HG03558 (cell line): Measurements from ENCODE around the gene BRD3.
"Not testable (repeated sequence)": the region's sequence is repeated elsewhere in the genome, so short reads cannot be mapped to it uniquely, and the experiment has no call there.

ENCODE experiments used
- ATAC-seq: cut with Tn5 transposase; IDR thresholded peaks from one replicate; pipeline ENCODE4 v1.9.1; 2021; ENCODE audit warnings: moderate number of reproducible peaks; ENCODE audit not compliant: unreplicated experiment; ENCODE audit errors: extremely low read depth

The BRD3 gene

DNA sequence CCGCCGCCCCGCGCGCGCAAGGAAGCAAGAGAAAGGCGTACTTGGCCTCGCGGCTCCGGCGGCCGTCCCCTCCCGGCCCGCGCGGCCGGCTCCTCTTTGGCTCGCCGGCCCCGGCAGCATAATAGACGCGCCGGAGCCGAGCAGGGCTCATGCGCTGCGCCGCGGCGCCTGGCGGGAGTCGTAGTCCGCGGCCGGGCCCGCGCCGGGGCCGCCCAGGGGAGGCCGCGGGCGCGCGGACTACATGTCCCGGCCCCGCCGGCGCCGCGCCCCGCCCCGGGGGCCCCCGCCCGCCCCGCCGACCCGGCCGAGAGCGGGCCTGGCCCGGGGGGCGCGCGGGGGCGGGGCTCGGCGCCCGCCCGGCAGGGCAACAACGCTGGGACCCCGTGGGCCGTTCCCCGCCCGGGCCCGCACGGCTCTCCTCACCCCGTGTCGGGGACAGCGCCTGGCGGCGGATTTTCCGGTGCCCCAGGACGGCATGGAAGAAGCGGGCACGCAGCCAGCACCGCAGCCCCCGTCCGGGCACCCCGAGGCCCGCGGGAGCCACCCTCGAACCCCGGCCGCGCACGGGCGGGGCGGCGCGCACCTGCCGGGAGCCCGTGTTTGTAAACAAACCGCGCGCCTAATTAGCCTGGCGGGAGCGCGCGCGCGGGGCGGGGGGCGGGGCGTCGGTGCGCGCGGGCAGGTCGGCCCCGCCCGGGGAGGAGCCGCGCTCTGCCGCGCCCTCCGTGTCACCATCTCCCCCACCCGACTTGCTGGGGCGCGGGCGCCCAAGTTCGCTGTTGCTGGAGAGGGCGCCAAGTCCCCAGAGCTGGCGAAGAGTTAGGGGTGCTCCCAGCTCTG, at the start of gene BRD3:
Gene BRD3, minus strand, starts transcription at position 123 of the 840 bp plus-strand sequence. CDS start 14,549 bp downstream, outside the sequence.
- peak; percentile 66 for ATAC-seq

DNA sequence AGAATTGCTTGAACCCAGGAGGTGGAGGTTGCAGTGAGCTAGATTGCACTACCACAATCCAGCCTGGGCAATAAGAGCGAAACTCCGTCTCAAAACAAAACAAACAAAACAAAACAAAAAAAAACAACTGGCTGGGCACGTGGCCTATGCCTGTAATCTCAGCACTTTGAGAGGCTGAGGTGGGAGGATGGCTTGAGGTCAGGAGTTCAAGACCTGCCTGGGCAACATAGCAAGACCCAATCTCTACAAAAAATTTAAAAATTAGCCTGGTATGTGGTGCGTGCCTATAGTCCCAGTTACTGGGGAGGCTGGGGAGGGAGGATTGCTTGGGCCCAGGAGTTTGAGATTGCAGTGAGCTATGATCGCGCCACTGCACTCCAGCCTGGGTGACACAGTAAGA, 44.7 kb upstream of the BRD3 start:
- ATAC-seq = no peak

DNA sequence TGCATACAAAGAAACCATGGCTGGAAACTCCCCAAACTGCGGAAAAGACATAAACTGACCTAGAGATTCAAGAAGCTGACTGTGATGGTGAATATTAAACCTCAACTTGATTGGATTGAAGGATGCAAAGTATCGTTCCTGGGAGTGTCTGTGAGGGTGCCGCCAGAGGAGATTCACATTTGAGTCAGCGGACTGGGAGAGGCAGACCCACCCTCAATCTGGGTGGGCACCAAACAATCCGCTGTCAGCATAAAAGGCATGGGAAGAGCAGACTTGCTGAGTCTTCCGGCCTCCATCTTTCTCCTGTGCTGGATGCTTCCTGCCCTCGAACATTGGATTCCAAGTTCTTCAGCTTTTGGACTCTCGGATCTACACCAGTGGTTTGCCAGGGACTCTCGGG, 43.2 kb upstream of the BRD3 start:
- ATAC-seq = no peak

DNA sequence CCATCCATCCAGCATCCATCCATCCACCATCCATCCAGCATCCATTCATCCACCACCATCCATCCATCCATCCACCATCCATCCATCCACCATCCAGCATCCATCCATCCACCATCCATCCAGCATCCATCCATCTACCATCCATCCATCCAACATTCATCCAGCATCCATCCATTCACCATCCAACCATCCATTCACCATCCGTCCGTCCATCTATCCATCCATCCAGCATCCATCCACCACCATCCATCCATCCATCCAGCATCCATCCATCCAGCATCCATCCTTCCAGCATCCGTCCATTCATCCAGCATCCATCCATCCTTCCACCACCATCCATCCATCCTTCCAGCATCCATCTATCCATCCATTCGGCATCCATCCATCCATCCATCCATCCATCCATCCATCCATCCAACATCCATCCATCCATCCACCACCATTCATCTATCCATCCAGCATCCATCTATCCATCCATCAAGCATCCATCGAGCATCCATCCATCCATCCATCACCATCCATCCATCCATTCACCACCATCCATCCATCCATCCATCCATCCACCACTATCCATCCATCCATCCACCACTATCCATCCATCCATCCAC, 35.7 kb upstream of the BRD3 start:
- ATAC-seq = no peak

DNA sequence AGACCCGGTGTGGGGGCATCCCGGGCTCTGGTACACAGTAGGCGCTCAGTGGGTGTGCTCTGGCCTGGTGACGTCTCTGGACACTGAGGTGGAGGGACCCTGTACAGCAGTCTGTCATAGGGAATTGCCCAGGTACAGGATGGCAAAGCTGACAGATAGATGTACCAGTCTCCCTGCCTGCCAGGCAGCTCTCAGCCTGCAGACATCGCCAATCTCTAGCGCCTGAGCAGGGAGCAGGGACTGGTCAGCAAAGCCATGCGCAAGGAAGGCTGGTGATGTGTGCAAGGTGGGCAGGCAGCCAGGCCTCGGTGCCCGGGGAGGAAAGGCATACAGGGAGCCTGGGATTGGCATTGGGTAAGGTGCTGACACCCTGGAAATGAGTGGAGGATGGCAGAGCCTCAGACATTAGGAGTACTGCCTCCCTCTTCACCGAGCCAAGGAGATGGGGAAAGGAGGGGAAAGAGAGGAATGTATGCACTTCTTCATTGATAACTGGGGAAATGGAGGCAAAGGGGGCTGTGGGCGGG, 33.9 kb upstream of the BRD3 start:
- no peak for ATAC-seq

DNA sequence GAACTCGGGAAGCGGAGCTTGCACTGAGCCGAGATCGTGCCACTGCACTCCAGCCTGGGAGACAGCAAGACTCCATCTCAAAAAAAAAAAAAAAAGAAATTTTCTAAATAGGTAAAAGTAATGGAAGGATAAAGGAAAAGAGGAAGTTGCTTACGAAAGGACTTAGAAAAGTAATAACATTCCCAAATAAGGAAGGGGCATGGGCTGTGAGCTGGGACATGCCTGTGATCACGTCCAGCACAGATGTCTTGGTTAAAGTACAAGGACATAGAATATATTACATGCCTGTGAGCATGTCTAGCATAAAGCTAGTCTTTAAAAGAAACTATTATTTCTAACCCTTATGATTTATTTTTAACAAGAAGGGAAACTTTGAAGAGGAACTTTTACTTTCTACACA, 33.3 kb upstream of the BRD3 start:
- ATAC-seq = not testable (repeated sequence)

DNA sequence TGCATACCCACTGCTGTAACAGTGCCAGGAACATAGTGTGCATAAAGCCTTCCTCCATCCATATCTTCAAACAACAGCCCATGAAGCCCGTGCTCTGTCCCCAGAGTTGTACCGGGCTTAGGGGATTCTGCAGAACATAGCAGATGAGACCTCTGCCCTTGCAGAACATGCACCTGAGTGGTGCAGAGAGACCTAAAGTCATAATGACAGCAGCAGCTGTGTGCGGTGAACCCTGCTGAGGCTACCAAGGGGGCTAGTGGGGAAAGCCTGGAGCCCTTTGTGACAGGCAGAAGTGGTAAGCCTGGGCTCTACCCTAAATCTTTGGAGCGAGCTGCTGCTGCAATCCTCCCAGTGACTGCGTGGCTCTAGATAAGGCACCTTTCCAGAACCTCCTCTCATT, 32.2 kb upstream of the BRD3 start:
- no peak for ATAC-seq

DNA sequence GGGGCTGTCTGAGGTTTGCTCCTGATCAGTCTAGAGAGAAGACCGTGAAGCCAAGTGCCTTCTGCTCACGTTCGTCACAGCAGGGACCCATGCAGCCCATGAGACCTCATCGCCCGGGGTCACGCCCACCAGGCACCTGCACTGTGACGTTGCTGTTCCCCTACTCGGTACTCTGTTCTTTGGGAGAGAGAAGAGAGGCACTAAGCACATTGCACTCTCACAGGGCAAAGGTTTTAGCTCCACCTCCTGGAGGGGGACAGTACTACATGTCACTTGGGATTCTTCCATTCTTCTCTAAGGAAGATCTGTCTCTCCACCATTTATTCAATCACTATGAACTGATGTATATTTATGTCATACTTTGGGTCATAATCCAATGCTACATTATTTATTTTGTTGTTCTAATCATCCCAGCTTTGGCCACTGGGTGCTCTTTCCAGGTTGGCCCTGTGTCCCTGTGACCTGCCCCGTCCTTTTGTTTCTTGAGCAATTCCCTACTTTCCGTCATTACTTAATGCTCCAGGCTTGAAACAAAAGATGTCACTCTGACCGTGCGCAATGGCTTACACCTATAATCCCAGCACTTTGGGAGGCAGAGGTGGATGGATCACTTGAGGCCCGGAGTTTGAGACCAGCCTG, 31.4 kb upstream of the BRD3 start:
- no peak for ATAC-seq

DNA sequence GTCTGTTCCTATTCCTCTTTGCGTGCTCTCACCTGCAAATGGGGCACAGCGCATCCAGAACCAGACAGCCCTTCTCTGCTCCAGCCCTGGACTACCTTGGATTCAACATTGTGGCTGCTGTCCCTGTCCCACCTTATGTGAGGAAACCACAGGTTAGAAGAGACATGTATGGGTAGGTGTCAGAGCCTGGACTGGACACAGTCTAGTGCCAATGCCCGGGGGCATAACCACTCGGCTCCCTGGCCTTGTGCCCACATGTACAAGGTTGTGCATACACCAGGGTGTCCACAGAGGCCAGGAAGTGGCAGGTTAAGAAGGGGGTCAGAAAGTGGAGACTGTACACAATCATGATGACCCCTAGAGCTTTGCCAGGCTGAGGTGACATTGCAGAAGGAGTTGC, 22.1 kb upstream of the BRD3 start:
- no peak for ATAC-seq

DNA sequence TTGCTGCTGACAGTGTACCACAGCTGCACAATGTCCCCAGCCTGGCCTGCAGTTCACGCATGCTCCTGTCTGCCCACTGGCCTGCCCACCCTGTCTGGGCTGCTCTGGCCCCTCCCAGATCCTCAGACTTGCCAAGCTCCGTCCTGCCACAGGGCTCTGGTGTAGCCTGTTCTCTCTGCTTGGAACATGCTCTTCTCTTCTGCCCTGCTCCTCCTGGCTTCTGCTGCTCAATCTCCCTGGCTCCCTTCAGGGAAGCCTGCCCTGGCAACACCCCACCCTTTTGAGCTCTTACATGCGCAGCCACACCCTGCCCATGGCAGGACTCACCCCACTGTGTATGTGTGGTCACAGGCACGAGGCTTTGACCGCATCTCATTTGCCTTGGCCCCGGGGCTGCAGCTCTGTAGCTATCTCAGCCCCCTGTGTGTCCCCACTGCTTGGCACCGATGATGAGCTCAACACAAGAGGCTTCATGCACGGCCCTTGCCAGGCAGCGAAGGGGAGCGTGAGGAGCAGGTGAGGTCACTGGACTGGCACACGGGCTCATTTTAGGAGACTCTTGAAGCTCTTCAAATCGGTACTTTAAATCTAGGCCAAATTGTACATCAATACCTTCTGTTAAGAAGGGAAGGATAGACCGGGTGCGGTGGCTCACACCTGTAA, 20.4 kb upstream of the BRD3 start:
- ATAC-seq = no peak

DNA sequence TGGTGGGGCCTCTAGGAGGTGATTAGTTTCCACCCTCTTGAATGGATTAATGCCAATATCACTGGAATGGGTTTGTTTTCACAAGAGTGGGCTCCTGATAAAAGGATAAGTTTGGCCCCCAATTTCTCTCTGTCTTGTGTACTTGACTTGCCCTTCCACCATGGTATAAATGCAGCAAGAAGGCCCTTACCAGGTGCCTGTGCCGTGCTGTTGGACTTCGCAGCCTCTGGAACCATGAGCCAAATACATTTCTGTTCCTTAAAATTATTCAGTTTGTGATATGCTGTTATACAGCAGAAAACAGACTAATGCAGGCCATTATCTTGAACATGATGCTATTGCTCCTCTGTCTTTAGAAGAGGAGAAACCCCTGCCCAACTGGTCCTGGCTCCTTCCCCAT, 17.8 kb upstream of the BRD3 start:
- no peak for ATAC-seq

DNA sequence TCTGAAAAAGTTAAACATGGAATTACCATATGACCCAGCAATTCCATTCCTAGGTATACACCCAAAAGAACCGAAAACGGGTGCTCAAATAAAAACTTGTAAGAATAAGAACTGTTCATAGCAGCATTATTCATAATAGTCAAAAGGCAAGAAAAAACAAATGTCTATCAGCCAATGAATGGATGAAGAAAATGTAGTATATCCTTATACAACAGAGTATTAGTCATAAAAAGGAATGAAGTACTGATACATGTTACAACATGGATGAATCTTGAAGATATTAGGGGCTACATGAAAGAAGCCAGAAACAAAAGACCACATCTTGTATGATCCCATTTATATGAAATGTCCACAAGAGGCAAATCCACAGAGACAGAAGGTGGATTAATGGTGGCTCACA, 15.6 kb upstream of the BRD3 start:
- ATAC-seq = no peak

DNA sequence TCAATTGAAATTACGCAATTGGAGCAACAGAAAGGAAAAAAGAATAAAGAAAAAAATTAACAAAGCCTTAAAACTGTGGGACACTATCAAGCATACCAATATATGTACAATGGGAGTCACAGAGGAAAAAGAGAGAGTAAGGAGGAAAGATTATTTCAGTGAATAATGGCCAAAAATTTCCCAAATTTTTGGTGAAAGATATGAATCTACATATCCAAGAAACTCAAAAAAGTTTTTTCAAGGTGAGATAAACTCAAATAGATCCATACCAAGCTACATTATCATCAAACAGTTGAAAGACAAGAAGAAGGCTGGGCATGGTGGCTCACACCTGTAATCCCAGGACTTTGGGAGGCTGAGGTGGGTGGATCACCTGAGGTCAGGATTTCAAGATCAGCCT, 8.8 kb upstream of the BRD3 start:
- ATAC-seq = no peak

DNA sequence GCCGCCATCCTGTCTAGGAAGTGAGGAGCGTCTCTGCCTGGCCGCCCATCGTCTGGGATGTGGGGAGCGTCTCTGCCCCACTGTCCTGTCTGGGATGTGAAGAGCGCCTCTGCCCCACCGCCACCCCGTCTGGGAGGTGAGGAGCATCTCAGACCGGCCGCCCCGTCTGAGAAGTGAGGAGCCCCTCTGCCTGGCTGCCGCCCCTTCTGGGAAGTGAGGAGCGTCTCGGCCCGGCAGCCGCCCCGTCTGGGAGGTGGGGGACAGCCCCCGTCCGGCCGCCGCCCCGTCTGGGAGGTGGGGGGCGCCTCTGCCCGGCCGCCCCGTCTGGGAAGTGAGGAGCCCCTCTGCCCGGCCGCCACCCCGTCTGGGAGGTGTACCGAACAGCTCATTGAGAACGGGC, 7.9 kb upstream of the BRD3 start:
- ATAC-seq = not testable (repeated sequence)

DNA sequence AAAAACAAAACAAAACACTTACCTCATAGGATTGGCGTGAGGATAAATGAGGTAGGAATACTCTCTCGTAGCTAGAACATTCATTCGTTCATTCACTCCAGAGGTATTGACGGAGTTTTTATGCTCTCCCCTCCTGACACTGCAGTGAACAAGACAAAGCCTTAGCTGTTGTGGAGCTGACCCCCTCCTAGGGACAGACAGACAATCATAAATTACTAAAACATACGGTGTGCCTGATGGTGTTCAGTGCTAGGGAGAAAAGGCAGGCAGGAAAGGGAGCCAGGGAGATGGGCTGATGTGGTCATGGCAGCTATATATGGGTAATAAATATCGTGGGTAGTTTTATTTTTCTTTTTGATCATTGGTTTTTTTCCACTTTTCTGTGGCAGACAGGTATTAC, 5.7 kb upstream of the BRD3 start:
- ATAC-seq = no peak

DNA sequence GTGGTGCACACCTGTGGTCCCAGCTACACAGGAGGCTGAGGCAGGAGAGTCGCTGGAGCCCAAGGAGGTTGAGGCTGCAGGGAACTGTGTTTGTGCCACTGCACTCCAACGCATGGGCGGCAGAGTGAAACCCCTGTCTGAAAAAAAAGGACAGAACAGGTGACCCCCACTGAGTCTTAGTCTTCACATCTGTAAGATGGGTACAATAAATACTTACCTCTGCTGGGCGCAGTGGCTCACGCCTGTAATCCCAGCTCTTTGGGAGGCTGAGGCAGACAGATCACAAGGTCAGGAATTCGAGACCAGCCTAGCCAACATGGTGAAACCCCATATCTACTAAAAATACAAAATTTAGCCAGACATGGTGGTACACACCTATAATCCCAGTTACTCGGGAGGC, 4.9 kb upstream of the BRD3 start:
- not testable (repeated sequence) for ATAC-seq

DNA sequence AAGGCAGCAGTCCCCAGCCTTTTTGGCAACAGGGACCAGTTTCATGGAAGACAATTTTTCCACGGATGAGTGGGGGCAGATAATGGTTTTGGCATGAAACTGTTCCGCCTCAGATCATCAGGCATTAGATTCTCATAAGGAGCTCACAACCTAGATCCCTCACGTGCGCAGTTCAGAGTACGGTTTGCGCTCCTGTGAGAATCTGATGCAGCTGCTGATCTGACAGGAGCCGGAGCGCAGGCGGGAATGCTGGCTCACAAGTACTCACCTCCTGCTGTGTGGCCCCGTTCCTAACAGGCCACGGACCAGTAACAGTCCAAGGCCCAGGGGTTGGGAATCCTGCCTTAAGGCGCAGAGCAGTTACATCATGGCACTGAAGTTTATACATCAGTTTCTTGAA, 3.3 kb upstream of the BRD3 start:
- no peak for ATAC-seq

DNA sequence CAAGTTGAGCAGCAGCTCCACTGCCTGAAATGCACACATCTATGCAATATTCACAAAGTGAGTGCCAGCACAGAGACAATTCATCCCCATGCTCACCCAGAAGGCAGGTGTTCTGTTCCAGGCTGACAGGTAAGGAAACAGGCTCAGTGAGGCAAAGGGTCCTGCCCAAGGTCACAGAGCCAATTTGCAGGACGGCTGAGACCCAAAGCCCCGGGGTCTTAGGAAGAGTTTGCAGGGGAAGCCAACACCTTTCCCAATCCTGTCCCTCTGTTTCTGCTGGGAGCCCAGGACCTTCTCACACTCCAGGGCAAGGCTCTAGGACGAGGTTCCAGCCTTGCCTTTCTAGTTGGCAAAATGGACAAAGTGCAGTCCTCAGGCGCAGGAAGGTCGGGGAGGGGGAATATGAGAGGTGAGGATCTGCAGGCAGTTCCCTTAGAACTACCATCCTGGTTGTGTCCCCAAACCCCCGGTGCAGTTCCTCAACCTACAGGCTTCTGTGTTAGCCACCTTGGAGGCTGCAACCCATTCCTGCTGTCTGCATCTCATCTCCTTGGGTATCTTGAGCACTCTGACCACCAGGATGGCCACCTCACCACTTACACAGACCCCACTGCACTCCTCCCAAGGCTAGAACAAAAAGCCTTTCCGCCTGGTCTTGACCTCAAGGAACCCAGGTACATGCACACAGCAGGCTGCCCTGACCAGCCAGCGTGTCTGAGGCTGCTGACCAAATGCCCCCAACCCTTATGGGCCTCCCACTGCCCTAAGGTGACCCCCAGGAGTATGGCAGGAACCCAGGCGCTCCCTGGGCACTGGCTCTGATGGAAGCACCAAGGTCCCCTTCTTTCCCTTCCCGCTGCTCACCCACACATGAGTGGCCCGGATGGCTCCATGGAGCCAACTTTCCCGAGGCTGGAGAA, 1.9 kb upstream of the BRD3 start:
- no peak for ATAC-seq

DNA sequence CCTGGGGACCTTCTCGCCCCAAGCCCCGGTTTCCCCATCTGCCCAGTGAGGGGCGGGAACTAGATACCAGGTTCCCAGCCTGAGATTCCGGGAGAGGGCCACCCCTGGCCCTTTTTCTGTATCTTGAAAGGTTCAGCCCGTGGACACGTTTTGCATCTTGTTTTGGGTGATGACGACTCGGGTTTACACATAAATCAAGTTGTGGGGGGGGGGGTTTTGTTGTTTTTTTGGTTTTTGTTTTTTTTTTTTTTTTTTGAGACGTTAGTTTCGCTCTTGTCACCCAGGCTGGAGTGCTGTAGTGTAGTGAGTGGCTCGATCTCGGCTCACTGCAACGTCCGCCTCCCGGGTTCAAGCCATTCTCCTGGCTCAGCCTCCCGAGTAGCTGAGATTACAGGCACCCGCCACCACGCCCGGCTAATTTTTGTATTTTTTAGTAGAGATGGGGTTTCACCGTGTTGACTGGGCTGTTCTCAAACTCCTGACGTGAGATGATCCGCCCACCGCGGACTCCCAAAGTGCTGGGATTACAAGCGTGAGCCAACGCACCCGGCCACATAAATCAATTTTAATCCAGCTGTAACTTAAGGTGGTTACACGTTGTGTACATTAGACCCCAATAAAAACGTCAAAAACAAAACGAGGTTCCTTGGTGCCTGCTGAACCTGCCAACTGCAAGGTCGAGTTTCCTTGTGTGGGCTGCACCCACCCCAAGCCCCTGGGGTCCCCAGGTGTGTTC, 1.1 kb upstream of the BRD3 start:
- ATAC-seq = no peak
